GM12878 (cell line): ENCODE data around the gene DCDC2C.

Experiments used
- CHD2 ChIP-seq: IDR thresholded peaks from 2 replicates; pipeline ENCODE4 v1.6.1; 2011; ENCODE audit warnings: low read depth, low read length, improper control_type of control experiment, borderline replicate concordance
- EZH2 ChIP-seq: IDR thresholded peaks from 2 replicates; pipeline ENCODE4 v1.6.1; 2012; ENCODE audit warnings: low read depth, mild to moderate bottlenecking, control low read depth, inconsistent platforms, low read length, borderline replicate concordance; ENCODE audit not compliant: control insufficient read depth
- JUND ChIP-seq: IDR thresholded peaks from 2 replicates; pipeline ENCODE4 v1.6.1; 2012; ENCODE audit warnings: low read depth, mild to moderate bottlenecking, low read length, improper control_type of control experiment, moderate library complexity
- MXI1 ChIP-seq: fragments of 150-350 bp; IDR thresholded peaks from 2 replicates; pipeline ENCODE4 v1.6.1; 2011; ENCODE audit warnings: low read depth, mild to moderate bottlenecking, inconsistent platforms, low read length, improper control_type of control experiment
- POLR2A ChIP-seq: IDR thresholded peaks from 2 replicates; pipeline ENCODE4 v1.6.1; 2011; ENCODE audit warnings: low read depth, mild to moderate bottlenecking, low read length
- TF ChIP-seq, protein P1 (sequence below), 3 experiments: IDR thresholded peaks in 2 of 3; conservative IDR thresholded peaks in 1 of 3; 2 replicates each; pipeline ENCODE4 v1.5.1; 2011; ENCODE audit warnings: low read depth in 3 of 3, low read length in 3 of 3, mild to moderate bottlenecking in 3 of 3, control low read depth in 2 of 3, moderate library complexity in 2 of 3, inconsistent platforms in 1 of 3, mixed read lengths in 1 of 3; ENCODE audit not compliant: control insufficient read depth in 2 of 3, insufficient read depth in 1 of 3; ENCODE audit errors: extremely low read depth in 1 of 3

- TF ChIP-seq POLR2A (no peak), MXI1 (no peak), EZH2 (no peak), CHD2 (no peak), JUND (no peak)
- TF ChIP-seq, protein P1, sequence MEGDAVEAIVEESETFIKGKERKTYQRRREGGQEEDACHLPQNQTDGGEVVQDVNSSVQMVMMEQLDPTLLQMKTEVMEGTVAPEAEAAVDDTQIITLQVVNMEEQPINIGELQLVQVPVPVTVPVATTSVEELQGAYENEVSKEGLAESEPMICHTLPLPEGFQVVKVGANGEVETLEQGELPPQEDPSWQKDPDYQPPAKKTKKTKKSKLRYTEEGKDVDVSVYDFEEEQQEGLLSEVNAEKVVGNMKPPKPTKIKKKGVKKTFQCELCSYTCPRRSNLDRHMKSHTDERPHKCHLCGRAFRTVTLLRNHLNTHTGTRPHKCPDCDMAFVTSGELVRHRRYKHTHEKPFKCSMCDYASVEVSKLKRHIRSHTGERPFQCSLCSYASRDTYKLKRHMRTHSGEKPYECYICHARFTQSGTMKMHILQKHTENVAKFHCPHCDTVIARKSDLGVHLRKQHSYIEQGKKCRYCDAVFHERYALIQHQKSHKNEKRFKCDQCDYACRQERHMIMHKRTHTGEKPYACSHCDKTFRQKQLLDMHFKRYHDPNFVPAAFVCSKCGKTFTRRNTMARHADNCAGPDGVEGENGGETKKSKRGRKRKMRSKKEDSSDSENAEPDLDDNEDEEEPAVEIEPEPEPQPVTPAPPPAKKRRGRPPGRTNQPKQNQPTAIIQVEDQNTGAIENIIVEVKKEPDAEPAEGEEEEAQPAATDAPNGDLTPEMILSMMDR (IDR thresholded peaks at IDR 0.05 in 2 of 3, conservative IDR thresholded peaks at IDR 0.05 in 1 of 3; ENCODE audit: control insufficient read depth in 2 of 3, extremely low read depth in 1 of 3, insufficient read depth in 1 of 3, low read depth in 3 of 3, low read length in 3 of 3) = no peak
Measured at GRCh38 chr2:3768960-3769765, 65.8 kb downstream of the DCDC2C start.
